NCI-H2227 treated with DMSO at 0.1 percent for 48 hours (cell line): ENCODE results near the gene FXYD7.
A peak's percentile ranks its signal among the peaks of the same experiment; 100 is the strongest.
"Not testable (repeated sequence)": the region's sequence is repeated elsewhere in the genome, so short reads cannot be mapped to it uniquely, and the experiment has no call there.

Experiments used
- DNase-seq: peaks from one replicate; lab custom pipeline; 2025; lab: John Stamatoyannopoulos, UW

Gene FXYD7

GRCh38 chr19:35127871-35128270, 15.2 kb upstream of the FXYD7 start:
- no peak for DNase-seq

- DNase-seq = no peak
Measured at GRCh38 chr19:35128398-35129057, 14.5 kb upstream of the FXYD7 start.

- DNase-seq = not testable (repeated sequence)
Measured at GRCh38 chr19:35129724-35130274, 13.3 kb upstream of the FXYD7 start.

GRCh38 chr19:35130761-35131720, 12.0 kb upstream of the FXYD7 start:
- DNase-seq = no peak

GRCh38 chr19:35132254-35132653, 10.8 kb upstream of the FXYD7 start:
- DNase-seq = no peak

GRCh38 chr19:35133826-35134225, 9.2 kb upstream of the FXYD7 start:
- DNase-seq = no peak

GRCh38 chr19:35134601-35135242, 8.3 kb upstream of the FXYD7 start, which contains the start of gene LGI4:
TSS of gene LGI4 (minus strand) at chr19:35135059. CDS start at chr19:35134680, 379 bp downstream.
- DNase-seq = peak; percentile 71

GRCh38 chr19:35135389-35135909, 7.6 kb upstream of the FXYD7 start:
- peak; percentile 95 for DNase-seq

- no peak for DNase-seq
Measured at GRCh38 chr19:35136231-35136630, 6.8 kb upstream of the FXYD7 start.

- DNase-seq = no peak
Measured at GRCh38 chr19:35136977-35137702, 5.9 kb upstream of the FXYD7 start.

- DNase-seq = no peak
Measured at GRCh38 chr19:35138305-35138892, 4.7 kb upstream of the FXYD7 start, which contains the start of gene FXYD1. TSS of gene FXYD1 (plus strand) at chr19:35138824. CDS start at chr19:35140080, 1,256 bp downstream.

GRCh38 chr19:35140207-35140961, 2.7 kb upstream of the FXYD7 start:
- no peak for DNase-seq

GRCh38 chr19:35140962-35141836, 1.9 kb upstream of the FXYD7 start:
- DNase-seq = peak; percentile 95

- peak; percentile 83 for DNase-seq
Measured at GRCh38 chr19:35141837-35142605, 1.0 kb upstream of the FXYD7 start.

- DNase-seq = peak; percentile 83
Measured at GRCh38 chr19:35142606-35143230, 337 bp upstream of the FXYD7 start.

GRCh38 chr19:35143818-35144217, 763 bp downstream of the FXYD7 start:
- DNase-seq = peak; percentile 85

- no peak for DNase-seq
Measured at GRCh38 chr19:35144259-35144599, 1.2 kb downstream of the FXYD7 start.
